SK-N-MC (cell line): ENCODE measurements around the gene KCNAB1.

ENCODE experiments used
- EZH2 ChIP-seq: fragments of 200-600 bp; sonication (generic); IDR thresholded peaks from one replicate; pipeline ENCODE4 v1.6.1; 2017; ENCODE audit warnings: antibody characterized with exemption
- FOXP2 ChIP-seq: optimal IDR thresholded peaks from 2 replicates; pipeline ENCODE3; 2011; ENCODE audit warnings: mild to moderate bottlenecking, moderate library complexity; ENCODE audit not compliant: insufficient read depth; ENCODE audit errors: extremely low read length, control extremely low read depth
- POLR2AphosphoS5 ChIP-seq: IDR thresholded peaks from 2 replicates; pipeline ENCODE4 v1.6.1; 2012; ENCODE audit warnings: mild to moderate bottlenecking, low read depth, low read length, borderline replicate concordance

DNA sequence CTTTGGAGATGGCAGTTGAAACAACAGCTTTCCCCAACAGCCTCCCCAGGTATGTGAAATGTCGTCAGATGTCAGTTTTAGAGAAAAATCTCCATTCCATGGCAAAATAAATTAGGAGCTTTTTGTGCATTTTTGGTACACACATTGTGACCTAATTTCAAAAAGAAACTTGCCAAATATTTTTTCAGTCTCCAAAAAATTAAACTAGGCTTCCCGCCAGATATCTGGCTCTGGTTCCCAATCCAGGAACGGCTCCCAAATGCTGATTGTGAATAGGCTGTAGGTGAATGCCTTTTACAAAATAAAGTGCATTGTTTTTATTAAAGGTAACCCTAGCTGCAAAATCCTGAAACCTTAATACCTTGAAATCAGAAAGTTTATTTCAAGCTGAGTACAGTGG, 10.9 kb downstream of the KCNAB1 start:
- TF ChIP-seq EZH2 = no peak
- TF ChIP-seq POLR2AphosphoS5 = no peak
- no peak for TF ChIP-seq FOXP2
